ENCODE results near the gene NAMPT. TPM values are rescaled to one million over a fixed set of nuclear protein-coding genes. Genes with fewer than 3 reads are reported as not detected.

Gene NAMPT
- 80.8 TPM for total RNA-seq (2021; ENCODE audit: unreplicated experiment)
- polyA plus RNA-seq (2012; ENCODE audit: insufficient read length), result 23.0 TPM
- percentile 91 among the genes with signal in this experiment for Bru-seq, nascent RNA
- BruChase-seq, experiment 1, labeled RNA remaining after a 2-hour chase, result percentile 90 among the genes with signal in this experiment
- BruChase-seq, experiment 2, labeled RNA remaining after a 6-hour chase, result percentile 93 among the genes with signal in this experiment
- long read RNA-seq, full-length matches to known transcripts, result 84 of 141 reads
- long read RNA-seq, partial matches to known transcripts, result 3 of 141 reads
- long read RNA-seq, other reads (novel, unspliced or antisense), result 54 of 141 reads

DNA sequence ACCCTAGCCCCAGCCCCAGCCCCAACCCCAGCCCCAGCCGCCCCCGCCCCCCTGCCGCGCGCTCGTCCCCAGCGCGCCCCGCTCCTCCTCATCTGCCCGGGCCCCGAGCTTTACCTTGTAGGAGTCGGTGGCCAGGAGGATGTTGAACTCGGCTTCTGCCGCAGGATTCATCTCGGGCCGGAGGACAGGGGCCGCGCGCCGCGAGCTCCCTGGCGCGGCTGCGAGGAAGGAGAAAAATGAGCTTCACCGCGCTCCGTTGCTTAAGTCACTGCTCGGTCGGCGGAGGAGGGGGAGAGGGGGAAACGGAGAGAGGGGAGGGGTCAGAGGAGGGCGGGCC lies at the start of gene NAMPT:
TSS of gene NAMPT (minus strand) at position 270 of the 337 bp plus-strand sequence. CDS start at position 171, 99 bp downstream.
- H3K27me3 ChIP-seq (ENCODE audit: control insufficient read depth, insufficient read depth, low read length), result no peaks in the 10 kb centered on the region
- ChIA-PET POLR2A (interaction anchor here (0.6 kb wide), 2 partner anchors 13 to 63 kb away, joined by 4 to 5 read pairs; no protein-coding TSS in a partner anchor), CTCF (interaction anchor here (0.9 to 1.3 kb wide), 3 partner anchors 108 to 451 kb away, joined by 3 to 7 read pairs (median 4); no protein-coding TSS in a partner anchor)
- no peak for DNase-seq (ENCODE audit: low read depth, low spot score)
- H3K4me1 ChIP-seq (ENCODE audit: control insufficient read depth, insufficient read depth, low read length), result peaks cover 17% of the 10 kb centered on the region
- peak within 1 kb of the TSS; percentile 93 to 96 for H3K4me3 ChIP-seq (ENCODE audit: low read depth in 2 of 2, low read length in 2 of 2)
- intact Hi-C loops (cut with micrococcal nuclease; ENCODE audit: unreplicated experiment), result loop anchor here (5.0 kb wide), 1 partner anchor 107 kb away; no protein-coding TSS in a partner anchor
- peaks cover 4% of the 10 kb centered on the region for H3K36me3 ChIP-seq (ENCODE audit: control insufficient read depth, insufficient read depth, low read length)
- ATAC-seq, result no peak
- no TSS peak for BruUV-seq (replicated peaks)
- peak within 1 kb of the TSS; percentile 98 for H3K27ac ChIP-seq (ENCODE audit: low read length)
- in situ Hi-C loops (cut with HindIII; ENCODE audit: low pct_unique_long_range_greater_than_20kb, low sequenced_read_pairs), result no loop called here
- H3K9me3 ChIP-seq (ENCODE audit: control insufficient read depth, insufficient read depth, low read depth, low read length), result no peaks in the 10 kb centered on the region
- no peak for TF ChIP-seq SIN3A (IDR thresholded peaks at IDR 0.05; ENCODE audit: borderline replicate concordance, insufficient read depth, low read depth, low read length)
- TF ChIP-seq TCF7L2 (IDR thresholded peaks at IDR 0.05; ENCODE audit: low read depth, low read length), result no peak
- no peak for TF ChIP-seq CTCF (IDR thresholded peaks at IDR 0.05)
- no peak; the same call in 1 of the 2 replicates for TF ChIP-seq POLR2AphosphoS5 (IDR thresholded peaks at IDR 0.05; ENCODE audit: low read depth, low read length)
- TF ChIP-seq, protein P1, sequence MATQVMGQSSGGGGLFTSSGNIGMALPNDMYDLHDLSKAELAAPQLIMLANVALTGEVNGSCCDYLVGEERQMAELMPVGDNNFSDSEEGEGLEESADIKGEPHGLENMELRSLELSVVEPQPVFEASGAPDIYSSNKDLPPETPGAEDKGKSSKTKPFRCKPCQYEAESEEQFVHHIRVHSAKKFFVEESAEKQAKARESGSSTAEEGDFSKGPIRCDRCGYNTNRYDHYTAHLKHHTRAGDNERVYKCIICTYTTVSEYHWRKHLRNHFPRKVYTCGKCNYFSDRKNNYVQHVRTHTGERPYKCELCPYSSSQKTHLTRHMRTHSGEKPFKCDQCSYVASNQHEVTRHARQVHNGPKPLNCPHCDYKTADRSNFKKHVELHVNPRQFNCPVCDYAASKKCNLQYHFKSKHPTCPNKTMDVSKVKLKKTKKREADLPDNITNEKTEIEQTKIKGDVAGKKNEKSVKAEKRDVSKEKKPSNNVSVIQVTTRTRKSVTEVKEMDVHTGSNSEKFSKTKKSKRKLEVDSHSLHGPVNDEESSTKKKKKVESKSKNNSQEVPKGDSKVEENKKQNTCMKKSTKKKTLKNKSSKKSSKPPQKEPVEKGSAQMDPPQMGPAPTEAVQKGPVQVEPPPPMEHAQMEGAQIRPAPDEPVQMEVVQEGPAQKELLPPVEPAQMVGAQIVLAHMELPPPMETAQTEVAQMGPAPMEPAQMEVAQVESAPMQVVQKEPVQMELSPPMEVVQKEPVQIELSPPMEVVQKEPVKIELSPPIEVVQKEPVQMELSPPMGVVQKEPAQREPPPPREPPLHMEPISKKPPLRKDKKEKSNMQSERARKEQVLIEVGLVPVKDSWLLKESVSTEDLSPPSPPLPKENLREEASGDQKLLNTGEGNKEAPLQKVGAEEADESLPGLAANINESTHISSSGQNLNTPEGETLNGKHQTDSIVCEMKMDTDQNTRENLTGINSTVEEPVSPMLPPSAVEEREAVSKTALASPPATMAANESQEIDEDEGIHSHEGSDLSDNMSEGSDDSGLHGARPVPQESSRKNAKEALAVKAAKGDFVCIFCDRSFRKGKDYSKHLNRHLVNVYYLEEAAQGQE (IDR thresholded peaks at IDR 0.05; ENCODE audit: insufficient read depth in 1 of 2, low read depth in 2 of 2, low read length in 1 of 2), result no peak

GRCh38 chr7:106332201-106332600 lies 47.4 kb upstream of the NAMPT start:
- ATAC-seq, result no peak
- CTCF ChIA-PET, result no interaction called here
- no TSS peak for BruUV-seq (replicated peaks)
- DNase-seq (ENCODE audit: low read depth, low spot score), result no peak
- TF ChIP-seq POLR2AphosphoS5 (IDR thresholded peaks at IDR 0.05; ENCODE audit: low read depth, low read length) (no peak), SIN3A (IDR thresholded peaks at IDR 0.05; ENCODE audit: borderline replicate concordance, insufficient read depth, low read depth, low read length) (no peak), CTCF (IDR thresholded peaks at IDR 0.05) (no peak), TCF7L2 (IDR thresholded peaks at IDR 0.05; ENCODE audit: low read depth, low read length) (no peak)
- TF ChIP-seq, protein P1 (IDR thresholded peaks at IDR 0.05; ENCODE audit: insufficient read depth in 1 of 2, low read depth in 2 of 2, low read length in 1 of 2), result no peak
- Histone ChIP-seq H3K36me3 (ENCODE audit: control insufficient read depth, insufficient read depth, low read length) (no peaks in the 10 kb centered on the region), H3K9me3 (ENCODE audit: control insufficient read depth, insufficient read depth, low read depth, low read length) (peaks cover 6% of the 10 kb centered on the region; the same call in 1 of the 2 replicates), H3K27ac (ENCODE audit: low read length) (no peak overlapping the region), H3K4me3 (ENCODE audit: low read depth in 2 of 2, low read length in 2 of 2) (no peak overlapping the region), H3K27me3 (ENCODE audit: control insufficient read depth, insufficient read depth, low read length) (no peaks in the 10 kb centered on the region; the same call in 1 of the 2 replicates), H3K4me1 (ENCODE audit: control insufficient read depth, insufficient read depth, low read length) (no peaks in the 10 kb centered on the region; the same call in 1 of the 2 replicates)
- in situ Hi-C loops (cut with HindIII; ENCODE audit: low pct_unique_long_range_greater_than_20kb, low sequenced_read_pairs), result no loop called here
- POLR2A ChIA-PET, result no interaction called here
- intact Hi-C loops (cut with micrococcal nuclease; ENCODE audit: unreplicated experiment), result no loop called here
